ENCODE data around the gene HCN2.

GRCh38 chr19:621819-622218, 32.1 kb downstream of the HCN2 start:
- no peak for TF ChIP-seq CTCF (conservative IDR thresholded peaks at IDR 0.05)
- no peak for TF ChIP-seq EZH2 (IDR thresholded peaks at IDR 0.05; ENCODE audit: low read depth)

Measured in PC-9 (cell line).